Measurements from ENCODE around the gene B9D1.
"Not testable (repeated sequence)": the region's sequence is repeated elsewhere in the genome, so short reads cannot be mapped to it uniquely, and the experiment has no call there.

Gene B9D1

DNA sequence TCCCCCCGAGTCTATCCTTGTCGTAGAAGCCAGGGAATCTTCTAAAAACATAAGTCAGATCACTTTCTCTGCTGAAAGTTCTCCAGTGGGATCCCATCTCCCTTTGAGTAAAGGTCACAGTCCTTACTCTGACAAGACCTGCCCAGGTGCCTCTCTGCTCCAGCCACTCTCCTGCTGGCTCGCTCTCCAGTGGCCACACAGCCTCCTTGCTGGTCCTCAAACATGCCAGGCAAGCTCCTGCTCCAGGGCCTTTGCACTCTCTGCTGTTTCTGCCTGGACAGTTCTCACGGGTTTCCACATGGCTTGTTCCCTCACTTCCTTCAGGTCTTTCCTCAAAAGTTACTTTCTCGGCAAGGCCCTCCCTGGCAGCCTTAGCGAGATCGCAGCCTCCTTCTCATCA is 3.4 kb downstream of the B9D1 start:
- peaks cover 10% of the 10 kb centered on the region for H3K4me1 Mint-ChIP-seq
- H3K9me3 Mint-ChIP-seq, result no peaks in the 10 kb centered on the region
- no peak overlapping the region for H3K4me3 Mint-ChIP-seq
- peak overlapping the region; percentile 18 for H3K27ac Mint-ChIP-seq
- H3K36me3 Mint-ChIP-seq, result no peaks in the 10 kb centered on the region
- no peak for ATAC-seq
- no peak for DNase-seq (ENCODE audit: low spot score in 2 of 2)

DNA sequence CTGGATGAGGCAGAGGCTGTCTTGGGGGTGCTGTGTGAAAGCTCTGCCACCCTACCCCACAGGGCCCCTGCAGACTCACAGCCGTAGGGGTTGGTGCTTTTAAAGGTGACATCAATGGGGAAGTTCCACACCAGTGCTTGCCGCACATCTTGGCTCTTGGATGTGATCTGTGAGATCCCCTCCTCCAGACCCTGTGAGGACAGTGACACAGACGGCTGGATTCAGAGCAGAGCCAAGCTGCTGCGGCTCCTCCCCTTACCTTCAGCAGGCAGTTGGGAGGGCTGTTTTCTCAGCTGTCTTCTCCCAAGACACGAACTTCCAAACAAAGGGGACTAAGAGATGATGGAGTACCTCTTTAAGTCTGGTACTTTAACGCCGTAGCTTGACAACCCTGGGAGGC is 4.8 kb downstream of the B9D1 start:
- ATAC-seq (no peak), DNase-seq (ENCODE audit: low spot score in 2 of 2) (no peak)
- peaks cover 10% of the 10 kb centered on the region for H3K4me1 Mint-ChIP-seq
- H3K9me3 Mint-ChIP-seq, result no peaks in the 10 kb centered on the region
- no peak overlapping the region for H3K4me3 Mint-ChIP-seq
- no peaks in the 10 kb centered on the region for H3K36me3 Mint-ChIP-seq
- H3K27ac Mint-ChIP-seq, result no peak overlapping the region

DNA sequence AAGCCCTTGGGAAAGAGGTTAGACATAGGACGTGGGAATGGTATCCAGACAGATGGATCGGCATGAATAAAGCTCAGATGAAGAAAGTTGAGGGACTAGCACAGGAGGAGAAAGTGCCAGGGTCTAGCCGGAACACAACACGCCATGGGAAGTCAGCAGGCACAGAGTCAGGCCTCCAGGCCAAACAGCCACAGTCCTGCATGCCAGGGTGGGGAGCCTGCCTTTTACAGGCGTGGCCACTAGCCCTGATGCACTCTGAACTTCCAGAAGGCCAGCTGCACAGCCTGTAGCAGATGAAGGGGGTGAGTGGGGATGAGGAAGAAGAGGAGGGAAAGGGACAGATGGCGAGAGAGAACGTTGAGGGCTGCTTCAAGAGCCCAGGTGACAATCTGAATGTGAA is 5.2 kb downstream of the B9D1 start:
- Mint-ChIP-seq H3K9me3 (no peaks in the 10 kb centered on the region), H3K4me1 (peaks cover 10% of the 10 kb centered on the region), H3K27ac (no peak overlapping the region), H3K36me3 (no peaks in the 10 kb centered on the region), H3K4me3 (no peak overlapping the region)
- ATAC-seq (no peak), DNase-seq (ENCODE audit: low spot score in 2 of 2) (no peak)

DNA sequence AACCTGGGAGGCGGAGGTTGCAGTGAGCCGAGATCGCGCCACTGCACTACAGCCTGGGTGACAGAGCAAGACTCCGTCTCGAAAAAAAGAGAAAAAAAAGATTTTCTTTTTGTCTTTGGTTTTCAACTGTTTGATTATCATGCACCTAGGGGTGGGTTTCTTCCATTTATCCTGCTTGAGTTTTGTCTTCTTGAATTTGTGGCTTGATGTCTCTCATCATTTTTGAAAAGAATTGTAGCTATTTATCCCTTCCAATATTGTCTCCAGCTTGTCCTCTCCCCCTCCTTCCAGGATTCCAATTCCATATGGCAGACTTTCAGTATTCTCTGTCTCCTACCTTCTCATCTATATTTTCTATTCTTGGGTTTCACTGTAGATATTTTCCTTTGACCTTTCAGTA is 7.8 kb downstream of the B9D1 start:
- H3K36me3 Mint-ChIP-seq, result no peaks in the 10 kb centered on the region
- no peaks in the 10 kb centered on the region for H3K4me1 Mint-ChIP-seq
- H3K4me3 Mint-ChIP-seq, result no peak overlapping the region
- H3K27ac Mint-ChIP-seq, result no peak overlapping the region
- DNase-seq (ENCODE audit: low spot score in 2 of 2), result no peak
- no peaks in the 10 kb centered on the region for H3K9me3 Mint-ChIP-seq
- ATAC-seq, result no peak

DNA sequence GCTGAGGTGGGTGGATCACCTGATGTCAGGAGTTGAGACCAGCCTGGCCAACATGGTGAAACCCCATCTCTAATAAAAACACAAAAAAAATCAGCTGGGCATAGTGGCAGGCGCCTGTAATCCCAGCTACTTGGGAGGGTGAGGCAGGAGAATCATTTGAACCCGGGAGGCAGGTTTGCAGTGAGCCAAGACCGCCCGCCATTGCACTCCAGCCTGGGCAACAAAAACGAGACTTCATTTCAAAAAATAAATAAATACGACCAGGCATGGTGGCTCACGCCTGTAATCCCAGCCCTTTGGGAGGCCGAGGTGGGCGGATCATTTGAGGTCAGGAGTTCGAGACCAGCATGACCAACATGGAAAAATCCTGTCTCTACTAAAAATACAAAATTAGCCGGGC is 9.1 kb downstream of the B9D1 start:
- not testable (repeated sequence) for H3K4me1 Mint-ChIP-seq; H3K9me3 Mint-ChIP-seq; H3K36me3 Mint-ChIP-seq; H3K4me3 Mint-ChIP-seq; H3K27ac Mint-ChIP-seq; DNase-seq (ENCODE audit: low spot score in 2 of 2); ATAC-seq

DNA sequence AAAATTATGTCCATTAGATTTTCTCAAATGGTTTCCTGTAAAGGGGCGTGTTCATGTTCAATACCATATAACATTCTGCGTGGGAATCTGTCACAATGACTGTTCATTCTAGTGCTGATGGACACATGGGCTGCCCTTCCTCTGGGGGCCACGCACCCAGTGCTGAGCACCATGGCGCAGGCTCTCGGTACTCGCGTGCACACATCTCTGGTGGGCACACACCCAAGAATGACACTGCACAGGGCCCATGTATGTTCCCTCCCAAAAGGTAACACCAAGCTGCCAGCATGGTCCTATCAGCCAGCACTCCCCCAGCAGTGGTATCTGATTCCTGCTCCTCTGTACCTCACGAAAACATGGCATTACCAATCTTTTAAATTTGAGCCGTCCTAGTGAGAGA is 13.7 kb downstream of the B9D1 start:
- Mint-ChIP-seq H3K9me3 (no peaks in the 10 kb centered on the region), H3K4me1 (peaks cover 6% of the 10 kb centered on the region), H3K27ac (no peak overlapping the region), H3K4me3 (no peak overlapping the region), H3K36me3 (no peaks in the 10 kb centered on the region)
- no peak for ATAC-seq
- DNase-seq (ENCODE audit: low spot score in 2 of 2), result no peak

DNA sequence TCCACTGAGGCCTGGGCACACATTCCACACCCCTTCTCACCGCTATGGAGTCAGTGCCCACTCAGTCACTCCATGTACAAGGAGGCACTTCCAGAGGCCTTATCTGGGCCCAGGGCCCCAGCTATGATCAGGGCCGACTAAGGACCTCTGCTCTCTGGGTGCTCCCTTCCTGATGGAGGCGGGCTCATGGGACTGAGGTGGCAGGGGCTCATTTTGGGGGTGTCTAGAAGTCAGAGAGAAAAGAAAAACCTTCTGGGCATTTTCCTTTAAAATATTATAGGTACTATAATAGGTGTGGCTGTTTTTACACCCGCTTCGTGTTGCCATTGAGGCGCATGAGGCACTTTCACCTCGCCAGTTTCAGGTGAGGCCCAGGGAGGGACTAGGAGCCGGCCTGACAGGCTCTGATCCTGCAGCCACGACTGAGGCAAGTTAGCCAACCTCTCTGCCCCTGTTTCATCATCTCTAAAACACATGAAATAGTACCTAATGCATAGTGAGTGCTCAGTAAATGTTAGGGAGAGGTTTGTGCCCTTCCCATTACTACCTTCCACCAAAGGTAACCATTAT is 14.4 kb downstream of the B9D1 start:
- Mint-ChIP-seq H3K4me1 (peaks cover 6% of the 10 kb centered on the region), H3K9me3 (no peaks in the 10 kb centered on the region), H3K27ac (no peak overlapping the region), H3K36me3 (no peaks in the 10 kb centered on the region), H3K4me3 (no peak overlapping the region)
- DNase-seq (ENCODE audit: low spot score in 2 of 2), result no peak
- no peak for ATAC-seq

DNA sequence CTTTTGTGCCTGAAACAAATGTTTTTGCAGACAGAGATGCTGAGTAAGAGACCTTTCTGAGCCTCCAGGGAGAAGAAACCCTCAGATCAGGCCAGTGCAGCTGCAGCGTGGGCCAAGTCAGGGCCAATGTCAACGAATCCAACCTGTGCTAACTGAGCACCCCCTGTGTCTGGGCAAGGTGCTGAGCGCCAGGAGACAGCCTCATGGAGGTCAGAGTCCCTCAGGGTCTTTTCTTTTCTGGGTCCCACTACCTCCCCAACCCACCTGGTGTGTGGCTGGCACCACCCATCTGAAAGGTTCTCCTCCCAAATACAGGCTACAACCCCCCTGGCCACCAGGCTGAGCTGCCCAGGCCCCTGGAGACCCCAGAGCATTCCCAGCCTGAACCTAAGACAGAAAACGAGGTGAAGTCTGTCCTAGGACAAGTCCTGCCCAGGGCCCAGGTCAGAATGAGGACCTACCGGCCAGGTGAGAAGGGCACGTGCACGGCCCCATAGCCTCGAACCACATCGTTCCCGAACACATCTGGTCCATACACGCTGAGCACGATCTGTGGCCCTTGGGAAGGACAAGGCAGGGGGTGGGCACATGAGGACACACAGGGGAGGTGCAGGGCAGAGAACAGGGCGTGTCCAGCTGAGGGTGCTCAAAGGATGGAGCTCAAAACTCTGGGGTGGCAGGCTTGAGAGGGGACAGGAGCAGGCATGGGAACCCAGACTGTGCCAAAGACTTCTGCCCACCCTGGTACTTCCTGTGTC is 15.0 kb downstream of the B9D1 start:
- no peak overlapping the region for H3K4me3 Mint-ChIP-seq
- ATAC-seq (no peak), DNase-seq (ENCODE audit: low spot score in 2 of 2) (no peak)
- no peak overlapping the region for H3K27ac Mint-ChIP-seq
- H3K4me1 Mint-ChIP-seq, result peaks cover 6% of the 10 kb centered on the region
- no peaks in the 10 kb centered on the region for H3K36me3 Mint-ChIP-seq
- no peaks in the 10 kb centered on the region for H3K9me3 Mint-ChIP-seq

DNA sequence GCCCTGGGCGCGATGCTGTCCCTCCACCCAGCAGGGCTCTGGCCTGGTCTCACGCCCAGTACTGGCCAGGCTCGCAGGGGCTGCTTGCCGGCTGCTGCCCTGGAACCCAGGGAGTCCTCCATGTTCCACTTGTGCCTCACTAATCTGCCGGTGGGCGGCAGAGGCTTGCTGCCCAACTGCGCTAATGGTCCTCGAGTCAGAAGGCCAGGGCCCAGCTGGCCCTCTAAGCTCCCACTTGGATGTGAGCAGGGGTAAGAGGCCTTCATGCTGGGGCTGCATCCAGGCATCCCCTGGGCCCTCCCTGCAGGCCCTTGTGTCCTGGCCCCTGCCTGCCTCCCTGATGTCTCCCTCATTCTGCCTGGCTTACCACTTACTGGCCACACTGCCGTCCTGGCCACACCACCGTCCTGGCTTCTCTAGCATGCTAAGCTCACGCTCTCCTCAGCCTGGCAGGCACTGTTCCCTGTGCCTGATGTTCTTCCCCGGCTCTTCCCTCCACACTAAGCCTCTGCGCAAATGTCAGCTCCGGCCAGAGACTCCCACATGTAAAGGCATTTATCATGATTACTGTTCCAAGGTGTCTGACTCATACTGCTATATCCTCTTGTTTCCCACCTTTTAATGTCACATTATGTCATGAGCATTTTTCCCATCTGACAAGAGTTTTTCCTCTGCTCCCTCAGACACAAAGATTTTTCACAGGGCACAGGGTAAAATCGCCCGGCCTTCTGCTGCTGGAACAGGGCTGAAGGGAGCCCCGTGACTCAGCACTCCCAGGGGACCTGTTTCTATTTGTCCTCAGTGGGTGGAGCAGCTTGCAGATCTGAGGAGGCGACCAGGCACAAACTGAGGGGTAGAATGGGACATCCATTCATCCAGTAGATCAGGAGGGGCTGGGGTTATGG is 15.9 kb downstream of the B9D1 start:
- no peak for DNase-seq (ENCODE audit: low spot score in 2 of 2)
- peaks cover 4% of the 10 kb centered on the region for H3K36me3 Mint-ChIP-seq
- peak overlapping the region; percentile 26 for H3K27ac Mint-ChIP-seq
- peak; percentile 27 for ATAC-seq
- H3K4me3 Mint-ChIP-seq, result no peak overlapping the region
- H3K4me1 Mint-ChIP-seq, result peaks cover 6% of the 10 kb centered on the region
- H3K9me3 Mint-ChIP-seq, result no peaks in the 10 kb centered on the region

DNA sequence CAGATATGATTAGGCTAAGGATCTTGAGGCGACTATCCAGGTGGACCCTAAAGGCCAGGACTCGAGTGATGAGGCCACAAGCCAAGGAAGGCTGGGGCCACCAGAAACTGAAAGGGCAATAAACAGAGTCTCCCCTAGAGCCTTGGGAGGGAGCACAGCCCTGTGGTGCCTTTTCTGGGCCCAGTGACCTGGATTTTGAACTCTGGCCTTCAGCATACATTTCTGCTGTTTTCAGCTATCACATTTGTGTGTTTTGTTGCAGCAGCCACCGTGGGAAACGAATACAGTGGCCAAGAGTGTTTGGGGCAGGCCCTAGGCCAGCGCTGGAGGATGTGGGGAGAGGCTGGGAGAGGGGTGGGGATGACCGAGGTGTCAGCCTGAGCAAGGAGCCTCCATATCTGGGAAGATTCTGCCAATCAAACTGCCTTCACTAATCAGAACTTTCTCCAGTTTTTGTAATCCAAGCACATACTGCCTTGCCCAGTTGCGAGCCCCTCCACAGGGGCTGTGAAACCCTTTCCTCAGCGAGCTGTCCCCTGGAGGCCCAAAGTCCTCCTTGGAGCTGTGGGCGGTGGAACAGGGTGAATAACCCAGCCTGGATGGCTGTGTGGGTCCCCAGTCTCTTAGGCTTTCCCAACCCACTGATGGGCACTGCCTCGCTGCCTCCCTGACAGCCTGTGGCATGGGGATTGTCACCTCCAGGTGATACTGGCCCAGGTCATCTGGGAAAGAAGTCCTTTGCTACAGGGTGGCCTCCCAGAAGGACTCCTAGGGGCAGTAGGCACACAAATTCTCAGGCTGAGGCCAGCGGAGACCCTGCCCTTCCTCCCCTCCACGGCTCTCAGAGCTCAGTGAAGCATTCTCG is 16.8 kb downstream of the B9D1 start:
- Mint-ChIP-seq H3K36me3 (peaks cover 4% of the 10 kb centered on the region), H3K9me3 (no peaks in the 10 kb centered on the region), H3K27ac (no peak overlapping the region), H3K4me3 (no peak overlapping the region), H3K4me1 (peaks cover 6% of the 10 kb centered on the region)
- ATAC-seq, result no peak
- DNase-seq (ENCODE audit: low spot score in 2 of 2), result no peak

DNA sequence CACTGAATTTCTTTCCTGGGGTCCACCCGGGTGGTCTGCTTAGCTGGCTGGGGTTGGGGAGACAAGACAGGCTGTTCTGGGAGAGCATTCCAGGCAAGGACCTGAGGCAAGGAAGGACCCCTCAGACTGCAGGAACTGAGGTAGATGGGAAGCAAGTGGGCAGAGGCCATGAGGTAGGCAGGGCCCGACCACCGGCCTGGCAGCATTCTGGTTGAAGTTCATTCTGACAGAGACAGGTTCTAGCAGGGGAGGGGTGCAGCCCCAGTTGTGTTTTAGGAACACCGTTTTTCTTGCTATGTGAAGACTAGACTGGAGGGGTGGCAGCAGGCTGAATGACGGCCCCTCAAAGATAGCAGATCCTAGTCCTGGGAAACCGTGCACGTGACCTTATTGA is 17.5 kb downstream of the B9D1 start:
- ATAC-seq (no peak), DNase-seq (ENCODE audit: low spot score in 2 of 2) (no peak)
- Mint-ChIP-seq H3K36me3 (peaks cover 4% of the 10 kb centered on the region), H3K27ac (no peak overlapping the region), H3K4me3 (no peak overlapping the region), H3K9me3 (no peaks in the 10 kb centered on the region), H3K4me1 (peaks cover 6% of the 10 kb centered on the region)

DNA sequence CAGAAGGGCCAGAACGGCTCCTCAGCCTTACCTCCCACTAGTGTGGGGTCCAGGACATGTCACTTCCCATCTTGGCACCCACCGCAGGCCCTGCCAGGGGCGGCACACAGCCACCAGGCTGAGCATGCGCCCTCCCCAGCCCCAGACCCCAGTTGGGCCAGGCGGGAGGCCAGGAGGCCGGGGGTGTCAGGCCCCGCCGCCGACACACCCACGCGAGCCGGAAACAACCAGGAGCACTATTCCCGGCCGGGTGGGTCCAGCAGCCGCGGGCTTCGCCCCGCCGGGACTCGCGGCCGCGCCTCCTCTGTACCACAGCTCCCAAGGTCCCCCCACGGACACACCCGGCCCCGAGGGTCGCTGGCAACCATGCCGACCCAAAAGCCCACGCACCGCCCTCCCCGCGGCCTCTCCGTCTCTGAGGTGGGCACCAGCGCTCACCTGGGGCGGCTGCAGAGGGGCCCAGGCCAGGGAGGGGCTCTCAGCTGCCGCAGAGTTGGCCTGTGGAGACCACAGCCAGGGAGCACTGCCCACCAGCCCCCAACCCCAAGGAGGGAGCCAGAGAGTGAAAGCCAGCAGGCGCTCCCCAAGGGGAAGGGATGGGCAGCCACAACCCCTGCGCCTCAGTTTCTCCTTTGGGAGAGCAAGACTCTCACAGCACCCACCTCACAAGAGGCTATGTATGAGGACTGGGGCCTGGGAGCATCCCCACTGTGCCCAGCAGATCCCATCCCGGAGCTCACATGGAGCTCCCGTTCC is 18.0 kb downstream of the B9D1 start:
- no peak for ATAC-seq
- no peak for DNase-seq (ENCODE audit: low spot score in 2 of 2)
- Mint-ChIP-seq H3K4me3 (no peak overlapping the region), H3K9me3 (no peaks in the 10 kb centered on the region), H3K36me3 (peaks cover 4% of the 10 kb centered on the region), H3K4me1 (peaks cover 6% of the 10 kb centered on the region), H3K27ac (no peak overlapping the region)

DNA sequence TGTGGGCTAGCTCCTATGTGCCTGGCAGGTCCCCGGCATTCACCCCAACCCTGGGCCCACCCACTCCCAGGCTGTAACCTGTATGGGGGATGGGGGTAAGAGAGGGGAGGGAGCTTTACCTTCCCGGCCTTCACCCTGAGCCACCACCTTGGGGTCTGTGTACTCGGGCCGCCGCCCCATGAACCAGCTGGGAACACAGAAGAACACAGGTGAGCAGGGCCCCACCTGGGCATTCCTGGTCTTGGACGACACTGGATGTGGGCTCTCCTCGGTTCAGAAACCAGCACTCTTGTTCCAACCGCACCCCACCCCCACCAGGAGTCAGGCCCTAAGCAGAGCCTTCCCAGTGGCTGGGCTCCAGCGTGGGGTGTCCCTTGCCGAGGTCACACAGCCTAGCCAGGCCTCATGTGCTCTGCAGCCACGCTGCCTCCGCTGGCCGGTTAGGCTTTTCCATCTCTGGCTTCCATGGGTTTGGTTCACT is 18.8 kb downstream of the B9D1 start:
- Mint-ChIP-seq H3K9me3 (no peaks in the 10 kb centered on the region), H3K36me3 (peaks cover 4% of the 10 kb centered on the region), H3K4me1 (peaks cover 6% of the 10 kb centered on the region), H3K4me3 (no peak overlapping the region), H3K27ac (no peak overlapping the region)
- ATAC-seq (no peak), DNase-seq (ENCODE audit: low spot score in 2 of 2) (no peak)

DNA sequence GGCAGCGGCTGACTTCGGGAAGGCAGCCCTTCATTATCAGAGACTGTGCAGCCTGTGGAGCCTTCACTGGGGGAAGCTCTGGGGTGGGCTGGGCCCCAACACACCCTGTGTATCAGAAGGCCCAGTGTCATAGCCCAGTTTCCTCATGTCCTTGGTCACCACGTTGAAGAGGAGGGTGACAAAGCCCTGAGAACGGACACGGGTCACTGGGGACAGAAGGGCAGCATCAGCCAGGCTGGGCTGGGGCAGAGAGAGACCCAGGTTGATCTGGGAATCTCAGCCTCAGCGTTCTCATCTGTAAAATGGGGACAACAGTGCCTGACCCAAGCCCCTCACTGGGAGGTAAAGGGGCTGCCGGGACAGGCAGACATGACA is 19.3 kb downstream of the B9D1 start:
- peaks cover 4% of the 10 kb centered on the region for H3K36me3 Mint-ChIP-seq
- no peaks in the 10 kb centered on the region for H3K9me3 Mint-ChIP-seq
- H3K4me1 Mint-ChIP-seq, result peaks cover 6% of the 10 kb centered on the region
- ATAC-seq (no peak), DNase-seq (ENCODE audit: low spot score in 2 of 2) (no peak)
- no peak overlapping the region for H3K4me3 Mint-ChIP-seq
- no peak overlapping the region for H3K27ac Mint-ChIP-seq
